HCT116 (cell line): ENCODE results near the gene EXOC6B.

Source experiments
- CEBPB ChIP-seq: IDR thresholded peaks from 2 replicates; pipeline ENCODE4 v1.6.1; 2012; ENCODE audit warnings: low read depth
- EZH2 ChIP-seq: fragments of 200-600 bp; sonication (generic); IDR thresholded peaks from 2 replicates; pipeline ENCODE4 v1.6.1; 2017; ENCODE audit warnings: antibody characterized with exemption, mixed run types
- EZH2phosphoT487 ChIP-seq: fragments of 200-600 bp; IDR thresholded peaks from 2 replicates; pipeline ENCODE4 v1.6.1; 2018; ENCODE audit warnings: antibody characterized with exemption, borderline replicate concordance
- JUND ChIP-seq: IDR thresholded peaks from 2 replicates; pipeline ENCODE4 v1.6.1; 2012
- MAX ChIP-seq: IDR thresholded peaks from 2 replicates; pipeline ENCODE4 v1.6.1; 2012
- POLR2A ChIP-seq: IDR thresholded peaks from 2 replicates; pipeline ENCODE4 v1.7.0; 2011; ENCODE audit warnings: borderline replicate concordance; ENCODE audit not compliant: insufficient read depth, insufficient read length; ENCODE audit errors: extremely low read depth
- POLR2AphosphoS5 ChIP-seq: IDR thresholded peaks from 2 replicates; pipeline ENCODE4 v1.6.1; 2011; ENCODE audit warnings: mild to moderate bottlenecking, low read depth, low read length, moderate library complexity
- REST ChIP-seq: IDR thresholded peaks from 2 replicates; pipeline ENCODE4 v1.6.1; 2012; ENCODE audit warnings: low read depth
- SP1 ChIP-seq: IDR thresholded peaks from 2 replicates; pipeline ENCODE4 v1.6.1; 2012; ENCODE audit warnings: low read depth
- TCF7L2 ChIP-seq: IDR thresholded peaks from 2 replicates; pipeline ENCODE4 v1.7.0; 2011; ENCODE audit warnings: borderline replicate concordance, inconsistent platforms; ENCODE audit not compliant: insufficient read depth, insufficient read length; ENCODE audit errors: extremely low read depth
- YY1 ChIP-seq: IDR thresholded peaks from 2 replicates; pipeline ENCODE4 v1.6.1; 2011; ENCODE audit warnings: low read length, low read depth, moderate library complexity, mild to moderate bottlenecking; ENCODE audit not compliant: insufficient replicate concordance; ENCODE audit errors: extremely low read depth
- ZBTB33 ChIP-seq: IDR thresholded peaks from 2 replicates; pipeline ENCODE4 v1.6.1; 2011; ENCODE audit warnings: mild to moderate bottlenecking, low read length, moderate library complexity; ENCODE audit not compliant: insufficient replicate concordance; ENCODE audit errors: extremely low read depth
- ZNF274 ChIP-seq: fragments of 200-500 bp; sonication (Bioruptor generic); IDR thresholded peaks from 2 replicates; pipeline ENCODE4 v1.6.1; 2014; ENCODE audit warnings: mild to moderate bottlenecking, low read depth, low read length, inconsistent platforms
- TF ChIP-seq, protein P1 (sequence below), 3 experiments: fragments of 200-600 bp in 1 of 3; sonication (generic) in 1 of 3; IDR thresholded peaks in 2 of 3; conservative IDR thresholded peaks in 1 of 3; 2 replicates each; pipeline ENCODE4 v1.5.1; 2012 to 2017; ENCODE audit warnings: low read depth in 2 of 3, low read length in 2 of 3, antibody characterized with exemption in 1 of 3, borderline replicate concordance in 1 of 3, control low read depth in 1 of 3, mild to moderate bottlenecking in 1 of 3, mixed read lengths in 1 of 3, mixed run types in 1 of 3, moderate library complexity in 1 of 3; ENCODE audit not compliant: insufficient read depth in 1 of 3

GRCh38 chr2:72142570-72143440 lies 683.0 kb downstream of the EXOC6B start:
- TF ChIP-seq, protein P1, sequence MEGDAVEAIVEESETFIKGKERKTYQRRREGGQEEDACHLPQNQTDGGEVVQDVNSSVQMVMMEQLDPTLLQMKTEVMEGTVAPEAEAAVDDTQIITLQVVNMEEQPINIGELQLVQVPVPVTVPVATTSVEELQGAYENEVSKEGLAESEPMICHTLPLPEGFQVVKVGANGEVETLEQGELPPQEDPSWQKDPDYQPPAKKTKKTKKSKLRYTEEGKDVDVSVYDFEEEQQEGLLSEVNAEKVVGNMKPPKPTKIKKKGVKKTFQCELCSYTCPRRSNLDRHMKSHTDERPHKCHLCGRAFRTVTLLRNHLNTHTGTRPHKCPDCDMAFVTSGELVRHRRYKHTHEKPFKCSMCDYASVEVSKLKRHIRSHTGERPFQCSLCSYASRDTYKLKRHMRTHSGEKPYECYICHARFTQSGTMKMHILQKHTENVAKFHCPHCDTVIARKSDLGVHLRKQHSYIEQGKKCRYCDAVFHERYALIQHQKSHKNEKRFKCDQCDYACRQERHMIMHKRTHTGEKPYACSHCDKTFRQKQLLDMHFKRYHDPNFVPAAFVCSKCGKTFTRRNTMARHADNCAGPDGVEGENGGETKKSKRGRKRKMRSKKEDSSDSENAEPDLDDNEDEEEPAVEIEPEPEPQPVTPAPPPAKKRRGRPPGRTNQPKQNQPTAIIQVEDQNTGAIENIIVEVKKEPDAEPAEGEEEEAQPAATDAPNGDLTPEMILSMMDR (IDR thresholded peaks at IDR 0.05 in 2 of 3, conservative IDR thresholded peaks at IDR 0.05 in 1 of 3; ENCODE audit: borderline replicate concordance in 1 of 3, insufficient read depth in 1 of 3, low read depth in 2 of 3, low read length in 2 of 3): no peak
- no peak for TF ChIP-seq REST
- no peak for TF ChIP-seq EZH2phosphoT487
- TF ChIP-seq POLR2AphosphoS5: no peak
- TF ChIP-seq POLR2A: no peak
- no peak for TF ChIP-seq MAX
- TF ChIP-seq JUND: no peak
- no peak for TF ChIP-seq SP1
- TF ChIP-seq EZH2: no peak
- no peak for TF ChIP-seq CEBPB
- TF ChIP-seq ZNF274: no peak
- TF ChIP-seq YY1: no peak
- TF ChIP-seq TCF7L2: no peak
- TF ChIP-seq ZBTB33: no peak
